IPS-20b (cell line): Measurements from ENCODE around the gene GAD1.

Source experiments
- H3K27ac ChIP-seq: one replicate; pipeline ENCODE4 v1.5.1; 2013; ENCODE audit warnings: low read length
- H3K27me3 ChIP-seq: 2 replicates; pipeline ENCODE4 v1.6.1; 2013; ENCODE audit warnings: mild to moderate bottlenecking, low read length, inconsistent platforms; ENCODE audit not compliant: insufficient read depth
- H3K36me3 ChIP-seq: 2 replicates; pipeline ENCODE4 v1.6.1; 2013; ENCODE audit warnings: low read depth, mild to moderate bottlenecking, inconsistent platforms, low read length, moderate library complexity; ENCODE audit not compliant: insufficient read depth
- H3K4me1 ChIP-seq: 2 replicates; pipeline ENCODE4 v1.6.1; 2013; ENCODE audit warnings: mild to moderate bottlenecking, control low read depth, inconsistent platforms, low read length, moderate library complexity; ENCODE audit not compliant: insufficient read depth
- H3K4me3 ChIP-seq: 2 replicates; pipeline ENCODE4 v1.5.1; 2013; ENCODE audit warnings: mild to moderate bottlenecking, low read length, inconsistent platforms
- H3K9ac ChIP-seq: 2 replicates; pipeline ENCODE4 v1.6.1; 2013; ENCODE audit warnings: low read depth, mild to moderate bottlenecking, inconsistent platforms, low read length, moderate library complexity
- H3K9me3 ChIP-seq: 2 replicates; pipeline ENCODE4 v1.6.1; 2013; ENCODE audit warnings: mild to moderate bottlenecking, low read depth, low read length, inconsistent platforms; ENCODE audit not compliant: insufficient read depth

Gene GAD1

GRCh38 chr2:170819680-170820664 lies 3.3 kb downstream of the GAD1 start:
- Histone ChIP-seq H3K36me3 (no peaks in the 10 kb centered on the region), H3K4me3 (peak overlapping the region; percentile 62; the same call in 1 of the 2 replicates), H3K27me3 (peaks cover 99% of the 10 kb centered on the region), H3K27ac (no peak overlapping the region), H3K9me3 (no peaks in the 10 kb centered on the region), H3K9ac (no peak overlapping the region), H3K4me1 (no peaks in the 10 kb centered on the region; the same call in 1 of the 2 replicates)

- no peak overlapping the region for H3K27ac ChIP-seq
- H3K4me3 ChIP-seq, result peak overlapping the region; percentile 62; the same call in 1 of the 2 replicates
- no peaks in the 10 kb centered on the region; the same call in 1 of the 2 replicates for H3K4me1 ChIP-seq
- peaks cover 99% of the 10 kb centered on the region for H3K27me3 ChIP-seq
- no peaks in the 10 kb centered on the region for H3K9me3 ChIP-seq
- H3K36me3 ChIP-seq, result no peaks in the 10 kb centered on the region
- no peak overlapping the region for H3K9ac ChIP-seq
These were observed 4.3 kb downstream of the GAD1 start for GRCh38 chr2:170820757-170821530.

- Histone ChIP-seq H3K27me3 (peaks cover 99% of the 10 kb centered on the region), H3K4me1 (no peaks in the 10 kb centered on the region; the same call in 1 of the 2 replicates), H3K36me3 (no peaks in the 10 kb centered on the region), H3K9me3 (no peaks in the 10 kb centered on the region), H3K9ac (no peak overlapping the region), H3K4me3 (peak overlapping the region; percentile 62; the same call in 1 of the 2 replicates), H3K27ac (no peak overlapping the region)
These were observed 5.0 kb downstream of the GAD1 start for GRCh38 chr2:170821531-170822289.

- H3K9ac ChIP-seq, result no peak overlapping the region
- peaks cover 99% of the 10 kb centered on the region for H3K27me3 ChIP-seq
- peak overlapping the region; percentile 62 for H3K4me3 ChIP-seq
These were observed 5.8 kb downstream of the GAD1 start for GRCh38 chr2:170822290-170823087.

DNA sequence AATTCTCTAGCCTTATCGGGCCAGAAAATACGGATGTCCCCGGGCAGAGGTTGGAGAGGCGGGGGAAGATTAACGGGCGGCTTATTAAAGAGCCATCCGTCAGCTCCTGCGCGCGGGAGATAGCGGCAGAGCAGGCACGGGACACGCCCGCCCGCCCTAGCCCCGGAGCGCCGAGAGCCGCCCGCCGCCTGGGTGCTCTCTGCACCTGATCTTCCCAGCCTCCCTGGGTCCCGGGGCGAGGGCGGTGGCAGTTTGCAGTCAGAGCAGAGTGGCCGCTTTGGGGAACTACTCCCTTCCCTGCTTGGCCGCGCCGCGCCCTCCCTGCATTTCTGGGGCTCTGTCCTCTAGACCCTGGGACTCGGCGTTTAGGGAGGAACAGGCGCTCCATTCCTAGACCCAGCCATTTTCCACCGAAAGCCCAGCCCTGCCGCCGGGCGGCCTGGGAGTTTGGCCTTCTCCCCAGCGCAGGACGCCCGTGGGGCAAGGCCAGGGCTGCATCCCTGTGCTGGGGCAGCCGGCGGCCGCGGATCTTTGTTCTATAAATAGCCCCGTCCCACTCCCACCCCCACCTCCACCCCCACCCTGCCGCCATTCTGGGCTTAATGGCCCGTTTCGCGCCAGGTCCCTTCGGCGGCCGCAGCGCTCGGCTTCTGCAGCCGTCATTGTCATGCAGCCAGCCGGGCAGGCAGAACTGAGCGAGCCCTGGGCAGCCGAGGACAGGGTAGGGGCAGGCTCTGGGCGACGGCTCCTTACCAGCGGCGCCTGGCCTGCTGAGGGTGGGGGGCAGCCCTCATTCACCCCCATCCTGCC lies 6.6 kb downstream of the GAD1 start:
- H3K4me3 ChIP-seq, result peak overlapping the region; percentile 62
- no peaks in the 10 kb centered on the region for H3K36me3 ChIP-seq
- no peaks in the 10 kb centered on the region; the same call in 1 of the 2 replicates for H3K4me1 ChIP-seq
- no peak overlapping the region for H3K27ac ChIP-seq
- no peaks in the 10 kb centered on the region for H3K9me3 ChIP-seq
- H3K27me3 ChIP-seq, result peaks cover 99% of the 10 kb centered on the region
- no peak overlapping the region; the same call in 1 of the 2 replicates for H3K9ac ChIP-seq

More at GRCh38 chr2:170822290-170823087, 5.8 kb downstream of the GAD1 start:
- Histone ChIP-seq H3K27ac (no peak overlapping the region), H3K36me3 (no peaks in the 10 kb centered on the region), H3K9me3 (no peaks in the 10 kb centered on the region), H3K4me1 (no peaks in the 10 kb centered on the region; the same call in 1 of the 2 replicates)

DNA sequence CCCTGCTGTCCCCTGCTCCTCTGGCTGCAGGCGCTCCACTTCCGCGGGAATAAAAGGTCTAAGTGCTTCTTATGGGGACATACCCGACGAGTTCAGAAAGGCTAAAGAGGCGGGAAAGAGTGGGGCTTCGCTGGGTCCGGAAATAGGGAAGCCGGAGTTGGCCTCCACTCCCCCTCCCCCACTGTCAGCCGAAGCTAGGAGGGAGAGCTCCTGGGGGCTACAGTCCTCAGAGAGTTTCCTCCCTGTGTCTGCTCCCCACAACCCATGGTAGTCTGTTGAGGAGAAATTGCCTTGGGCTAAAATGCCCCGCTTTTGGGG lies 7.2 kb downstream of the GAD1 start:
- no peaks in the 10 kb centered on the region for H3K36me3 ChIP-seq
- H3K4me1 ChIP-seq, result no peaks in the 10 kb centered on the region; the same call in 1 of the 2 replicates
- H3K4me3 ChIP-seq, result peak overlapping the region; percentile 62
- no peak overlapping the region for H3K27ac ChIP-seq
- H3K9me3 ChIP-seq, result no peaks in the 10 kb centered on the region
- H3K27me3 ChIP-seq, result peaks cover 98% of the 10 kb centered on the region
- no peak overlapping the region; the same call in 1 of the 2 replicates for H3K9ac ChIP-seq

DNA sequence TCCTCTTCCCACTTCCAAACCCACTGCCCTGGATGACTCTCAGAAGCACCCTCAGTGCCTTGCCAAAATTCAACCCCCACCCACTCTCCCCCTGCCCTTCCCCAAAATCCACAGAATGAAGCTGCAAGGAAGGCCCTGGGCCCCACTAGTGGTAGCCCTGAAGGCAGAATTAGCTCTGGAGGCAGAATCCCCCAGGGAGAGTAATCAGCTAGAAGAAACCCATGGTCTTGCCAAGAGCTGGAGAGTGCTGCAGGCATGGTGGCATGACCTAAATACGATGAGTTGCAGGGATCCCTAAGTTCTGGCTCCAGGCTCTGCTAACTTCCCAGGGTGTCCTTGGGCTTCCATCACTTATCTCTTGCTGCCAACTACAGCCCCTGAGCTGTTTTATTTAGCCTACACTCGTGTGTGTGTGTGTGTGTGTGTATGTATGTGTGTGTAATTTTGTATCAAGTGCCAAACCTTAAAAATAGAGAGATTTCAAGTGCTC lies 7.9 kb downstream of the GAD1 start:
- Histone ChIP-seq H3K9ac (no peak overlapping the region), H3K27ac (no peak overlapping the region), H3K36me3 (no peaks in the 10 kb centered on the region), H3K27me3 (peaks cover 96% of the 10 kb centered on the region), H3K4me3 (peak overlapping the region; percentile 62; the same call in 1 of the 2 replicates), H3K4me1 (no peaks in the 10 kb centered on the region; the same call in 1 of the 2 replicates), H3K9me3 (no peaks in the 10 kb centered on the region)

DNA sequence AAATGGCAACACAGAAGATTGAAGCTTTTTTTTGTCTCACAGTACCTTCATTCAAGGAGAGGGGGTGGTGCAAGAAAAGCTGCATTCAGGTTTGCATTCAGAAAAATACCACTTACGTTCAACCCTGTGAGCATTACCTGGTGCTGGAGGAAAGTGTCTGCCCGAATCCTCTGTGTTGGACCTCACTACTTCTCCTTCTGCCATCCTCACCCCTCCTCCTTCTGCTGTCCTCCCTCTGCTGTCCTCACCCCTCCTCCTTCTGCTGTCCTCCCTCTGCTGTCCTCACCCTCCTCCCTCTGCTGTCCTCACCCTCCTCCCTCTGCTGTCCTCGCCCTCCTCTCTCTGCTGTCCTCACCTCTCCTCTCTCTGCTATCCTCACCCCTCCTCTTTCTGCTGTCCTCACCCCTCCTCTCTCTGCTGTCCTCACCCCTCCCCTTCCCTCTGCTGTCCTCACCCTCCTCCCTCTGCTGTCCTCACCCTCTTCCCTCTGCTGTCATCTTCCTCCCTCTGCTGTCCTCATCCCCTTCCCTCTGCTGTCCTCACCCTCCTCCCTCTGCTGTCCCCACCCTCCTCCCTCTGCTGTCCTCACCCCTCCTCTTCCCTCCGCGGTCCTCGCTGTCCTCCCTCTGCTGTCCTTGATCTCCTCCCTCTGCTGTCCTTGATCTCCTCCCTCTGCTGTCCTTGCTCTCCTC lies 11.3 kb downstream of the GAD1 start:
- H3K9me3 ChIP-seq, result no peaks in the 10 kb centered on the region
- H3K4me3 ChIP-seq, result no peak overlapping the region
- peaks cover 62% of the 10 kb centered on the region for H3K27me3 ChIP-seq
- H3K4me1 ChIP-seq, result no peaks in the 10 kb centered on the region; the same call in 1 of the 2 replicates
- H3K36me3 ChIP-seq, result no peaks in the 10 kb centered on the region
- no peak overlapping the region for H3K9ac ChIP-seq
- no peak overlapping the region for H3K27ac ChIP-seq

- Histone ChIP-seq H3K27me3 (peaks cover 57% of the 10 kb centered on the region), H3K36me3 (no peaks in the 10 kb centered on the region), H3K9ac (no peak overlapping the region), H3K9me3 (no peaks in the 10 kb centered on the region), H3K4me1 (no peaks in the 10 kb centered on the region; the same call in 1 of the 2 replicates), H3K27ac (no peak overlapping the region), H3K4me3 (no peak overlapping the region)
These were observed 11.8 kb downstream of the GAD1 start for GRCh38 chr2:170828533-170828916.
